ENCODE measurements around the gene RNF25.

RNF25 gene

DNA sequence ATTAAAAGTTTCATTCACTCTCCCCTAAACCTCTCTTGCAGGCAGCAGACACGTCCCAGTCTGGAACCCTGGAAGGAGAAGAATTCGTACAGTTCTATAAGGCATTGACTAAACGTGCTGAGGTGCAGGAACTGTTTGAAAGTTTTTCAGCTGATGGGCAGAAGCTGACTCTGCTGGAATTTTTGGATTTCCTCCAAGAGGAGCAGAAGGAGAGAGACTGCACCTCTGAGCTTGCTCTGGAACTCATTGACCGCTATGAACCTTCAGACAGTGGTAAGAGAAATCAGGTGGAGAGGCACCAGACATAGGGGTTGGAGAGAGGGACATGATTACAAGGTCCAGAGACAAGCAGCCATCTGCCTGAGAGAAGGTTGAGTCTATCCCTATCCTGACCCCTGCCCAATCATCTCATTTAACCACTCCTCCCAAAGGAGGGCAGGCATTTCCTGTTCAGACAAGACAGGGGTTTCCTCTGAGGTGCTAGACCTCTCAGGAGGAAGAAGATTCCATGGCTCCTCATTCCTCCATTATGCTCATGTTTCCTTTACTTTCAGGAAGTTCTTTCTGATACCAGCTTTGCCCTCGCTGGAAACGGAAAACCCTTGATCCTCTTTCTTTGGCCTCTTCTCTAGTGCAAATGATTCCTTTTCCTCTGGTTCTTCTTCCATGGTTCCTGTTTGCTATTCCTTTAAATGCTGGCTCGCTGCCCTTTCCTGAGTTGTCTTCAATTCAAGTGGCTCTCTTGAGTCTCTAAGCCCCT lies 49.0 kb downstream of the RNF25 start:
- no peak for DNase-seq

DNA sequence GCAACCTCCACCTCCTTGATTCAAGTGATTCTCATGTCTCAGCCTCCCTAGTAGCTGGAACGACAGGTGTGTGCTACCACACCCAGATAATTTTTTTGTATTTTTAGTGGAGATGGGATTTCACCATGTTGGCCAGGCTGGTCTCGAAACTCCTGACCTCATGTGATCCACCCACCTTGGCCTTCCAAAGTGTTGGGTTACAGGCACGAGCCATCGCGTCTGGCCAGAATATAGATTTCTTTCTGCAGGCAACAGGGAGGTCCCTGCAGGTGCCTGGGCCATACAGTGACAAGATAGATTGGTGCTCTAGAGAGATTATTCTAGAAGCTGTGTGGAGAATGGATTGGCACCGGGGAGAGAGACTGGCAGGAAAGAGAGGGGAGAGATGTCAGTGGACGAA lies 50.8 kb downstream of the RNF25 start:
- DNase-seq: no peak

DNA sequence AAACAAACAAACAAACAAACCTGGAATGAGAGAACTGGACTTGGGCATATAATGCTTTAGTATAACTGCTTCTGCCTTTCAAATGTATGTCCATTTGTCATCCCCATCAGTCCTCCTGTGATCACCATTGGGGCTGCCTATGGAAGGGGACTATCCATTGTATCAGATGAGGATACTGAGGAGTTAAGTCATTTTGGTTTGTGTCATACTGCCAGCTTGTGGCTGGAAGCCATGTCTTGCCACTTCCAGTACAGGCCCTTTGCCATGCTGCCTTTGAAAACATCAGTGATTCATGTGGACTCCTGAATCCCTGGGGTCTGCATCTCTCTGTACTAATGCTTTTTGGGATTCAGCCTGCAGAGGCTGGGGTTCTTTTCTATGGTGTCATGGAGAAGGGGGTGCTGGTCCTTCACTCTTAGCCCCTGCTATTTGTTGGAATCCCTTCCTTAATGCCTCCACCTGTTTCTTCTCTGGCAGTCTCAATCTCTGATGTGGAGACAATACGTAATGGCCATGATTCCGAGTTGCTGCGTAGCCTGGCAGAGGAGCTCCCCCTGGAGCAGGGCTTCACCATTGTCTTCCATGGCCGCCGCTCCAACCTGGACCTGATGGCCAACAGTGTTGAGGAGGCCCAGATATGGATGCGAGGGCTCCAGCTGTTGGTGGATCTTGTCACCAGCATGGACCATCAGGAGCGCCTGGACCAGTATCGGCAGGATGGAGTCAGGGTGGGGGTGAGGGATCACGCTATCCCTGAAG lies 53.5 kb downstream of the RNF25 start:
- DNase-seq: no peak

DNA sequence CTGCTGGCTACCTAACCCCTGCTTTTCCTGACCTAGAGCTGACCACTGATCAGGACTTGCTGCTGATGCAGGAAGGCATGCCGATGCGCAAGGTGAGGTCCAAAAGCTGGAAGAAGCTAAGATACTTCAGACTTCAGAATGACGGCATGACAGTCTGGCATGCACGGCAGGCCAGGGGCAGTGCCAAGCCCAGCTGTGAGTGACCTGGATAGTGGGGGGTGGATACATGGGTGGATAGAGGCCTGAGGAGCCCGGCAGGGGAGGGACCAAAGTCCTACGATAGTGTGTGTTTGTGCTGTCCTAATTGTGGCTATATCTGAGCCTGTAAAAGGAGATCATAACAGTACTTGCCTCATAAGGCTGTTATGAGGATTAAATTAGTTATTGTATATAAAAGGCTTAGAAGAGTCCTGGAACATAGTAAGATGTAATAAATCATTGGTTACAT lies 55.9 kb downstream of the RNF25 start:
- DNase-seq: no peak

Measured in activated gamma-delta T cell treated with Interleukin-2 at 50 U/mL for 16 hours (primary cell).